DMS53 (cell line): Measurements from ENCODE around the gene UBL7.
A peak's percentile ranks its signal among the peaks of the same experiment; 100 is the strongest.

Source experiments
- DNase-seq: peaks from one replicate; lab custom pipeline; 2025; lab: John Stamatoyannopoulos, UW

The UBL7 gene

DNA sequence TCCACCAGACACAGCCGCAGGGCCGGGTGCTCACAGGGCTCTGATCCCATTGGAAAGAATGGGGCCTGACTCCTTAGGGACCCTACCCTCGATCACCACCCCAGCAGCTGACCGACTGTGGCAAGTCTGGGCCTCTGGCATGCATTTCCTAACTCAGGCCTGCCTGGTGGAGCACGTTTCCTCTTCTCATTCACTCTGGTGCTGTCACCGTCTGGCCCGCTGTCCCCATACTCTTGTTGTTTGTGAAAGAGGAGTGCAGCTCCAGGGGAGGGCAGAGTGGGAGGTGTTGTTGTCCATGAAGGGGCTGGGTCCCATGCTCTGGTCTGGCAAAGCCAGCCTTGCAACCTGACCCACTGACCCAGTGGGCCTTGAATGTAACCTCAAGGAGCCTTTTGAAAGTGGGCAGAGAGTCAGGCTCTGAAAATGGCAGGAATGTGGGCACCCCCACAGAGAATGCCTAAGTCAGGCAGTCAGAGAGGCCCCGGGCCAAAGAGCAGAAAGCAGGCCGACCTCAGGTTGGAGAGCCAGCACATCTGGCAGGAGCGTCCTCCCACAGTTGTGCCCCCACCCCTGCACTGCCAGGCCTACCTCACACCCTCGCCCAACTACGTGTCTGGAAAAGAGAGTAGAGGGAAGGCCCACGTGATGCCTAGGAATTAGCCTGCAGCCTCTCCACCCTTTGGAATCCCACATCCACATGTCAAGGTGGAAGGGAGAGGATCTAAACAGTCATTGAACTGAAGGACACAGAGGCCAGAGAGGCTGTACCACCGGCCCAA is 38.1 kb downstream of the UBL7 start:
- DNase-seq = no peak

DNA sequence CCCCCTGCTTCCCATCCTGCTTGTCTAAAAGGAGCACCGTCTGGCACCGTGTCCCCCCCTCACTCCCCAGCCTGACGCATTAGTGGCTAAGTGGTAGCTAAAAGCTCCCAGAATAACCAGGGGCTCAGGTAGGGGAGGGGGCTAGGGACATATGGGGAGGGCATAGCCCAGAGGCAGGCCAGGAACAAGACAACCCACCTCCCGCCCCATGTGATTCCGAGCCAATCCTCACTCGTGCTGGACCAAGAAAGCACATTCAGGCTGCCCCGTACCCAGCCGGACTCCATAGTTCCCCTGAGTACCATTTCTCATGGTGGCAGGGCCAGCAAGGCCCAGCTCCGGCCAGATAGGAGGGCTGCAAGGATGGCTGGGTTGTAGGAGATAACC is 38.7 kb downstream of the UBL7 start:
- DNase-seq = no peak

DNA sequence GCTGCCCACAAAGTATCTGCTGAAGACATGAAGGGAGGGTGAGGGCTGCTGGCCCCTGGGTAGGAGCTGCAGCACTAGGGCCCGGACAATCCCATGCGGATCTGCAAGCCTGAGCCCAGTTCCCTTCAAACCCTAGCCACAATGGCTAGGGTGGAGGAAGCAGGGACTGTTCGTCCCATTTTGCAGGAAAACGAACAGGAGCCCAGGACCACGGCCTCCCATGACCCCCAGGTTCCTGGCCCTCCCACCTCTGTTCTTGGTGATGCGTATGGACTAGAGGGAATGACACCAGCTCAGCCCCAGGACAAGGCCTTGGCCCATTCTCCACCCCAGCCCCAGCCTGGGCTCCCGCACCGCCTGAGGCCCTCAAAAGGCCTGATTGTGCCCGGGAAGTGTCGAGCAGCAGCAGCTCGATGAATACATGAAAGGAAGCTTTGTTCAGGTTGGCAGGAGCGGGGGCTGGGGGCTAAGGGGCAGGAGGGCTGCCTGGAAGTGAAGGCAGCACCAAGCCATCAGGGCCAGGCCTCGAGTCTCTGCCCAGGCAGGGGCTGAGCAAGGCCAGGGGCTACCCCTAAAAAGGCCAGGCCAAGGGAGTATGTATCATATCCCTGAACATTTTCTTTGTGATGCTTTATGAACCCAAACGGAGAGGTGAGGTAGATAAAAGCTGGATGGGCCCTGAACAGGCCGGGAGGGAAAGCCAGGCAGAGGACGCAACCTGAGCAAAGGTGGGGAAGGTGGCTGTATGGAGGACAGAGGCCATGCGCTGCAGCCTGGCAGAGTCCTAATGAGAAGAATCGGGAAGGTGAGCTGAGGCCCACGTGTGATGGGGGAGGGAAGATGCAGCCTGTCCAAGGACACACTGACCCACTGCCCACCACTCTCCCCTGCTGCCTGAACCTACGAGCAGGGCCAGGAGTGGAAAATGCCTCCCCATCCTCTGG is 39.4 kb downstream of the UBL7 start:
- no peak for DNase-seq

DNA sequence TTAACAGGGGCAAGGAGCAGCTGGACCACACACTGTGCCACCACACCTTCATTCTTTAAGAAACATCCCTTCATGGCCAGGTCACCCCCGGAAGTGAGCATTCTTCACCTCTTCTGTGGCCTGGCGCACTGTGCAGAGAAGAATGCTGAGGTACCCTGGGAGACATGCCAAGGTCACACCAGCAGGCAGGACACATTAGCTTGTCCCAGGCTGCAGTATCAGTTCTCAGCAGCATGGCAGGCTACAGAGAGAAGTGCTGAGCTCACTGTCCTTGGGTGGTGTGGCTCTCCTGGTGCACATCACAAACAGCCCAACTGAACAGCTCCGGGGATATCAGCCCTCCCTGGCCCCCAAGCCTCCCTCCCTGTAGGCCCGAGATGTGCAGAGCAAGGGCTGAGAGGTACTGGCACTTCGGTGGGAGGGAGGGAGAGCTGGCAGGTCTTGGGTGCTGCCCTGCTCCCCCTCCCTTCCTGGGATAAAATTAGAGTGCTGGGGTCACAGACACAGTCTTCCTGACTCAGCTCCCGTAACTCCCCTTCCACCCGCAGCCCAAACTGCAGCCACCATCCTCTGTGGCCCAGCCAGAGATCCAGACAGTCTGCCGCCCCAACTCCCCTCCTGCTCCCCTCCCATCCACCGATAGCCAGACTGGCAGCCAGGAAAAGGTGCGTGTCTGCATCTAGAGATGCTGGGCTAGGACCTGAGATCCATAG is 40.6 kb downstream of the UBL7 start:
- DNase-seq = no peak

DNA sequence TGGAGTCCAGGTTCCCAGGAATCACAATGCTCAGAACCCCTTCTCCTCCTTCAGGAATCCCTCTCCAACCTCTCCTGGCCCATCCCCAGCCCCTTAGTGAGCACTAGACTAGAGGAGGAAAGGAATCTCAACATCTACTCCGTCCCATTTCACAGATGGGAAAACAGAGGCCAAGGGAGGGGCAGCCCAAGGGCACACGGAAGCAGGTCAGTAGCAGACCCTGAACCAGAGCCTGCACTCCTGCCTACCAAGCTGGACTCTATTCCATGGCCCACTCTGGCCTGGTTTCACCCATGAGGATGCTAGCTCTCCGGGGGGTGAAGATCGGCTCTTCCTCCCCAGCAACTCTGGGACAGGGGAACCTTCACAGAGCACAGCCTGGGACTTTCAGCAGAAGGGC is 41.5 kb downstream of the UBL7 start:
- DNase-seq = no peak

DNA sequence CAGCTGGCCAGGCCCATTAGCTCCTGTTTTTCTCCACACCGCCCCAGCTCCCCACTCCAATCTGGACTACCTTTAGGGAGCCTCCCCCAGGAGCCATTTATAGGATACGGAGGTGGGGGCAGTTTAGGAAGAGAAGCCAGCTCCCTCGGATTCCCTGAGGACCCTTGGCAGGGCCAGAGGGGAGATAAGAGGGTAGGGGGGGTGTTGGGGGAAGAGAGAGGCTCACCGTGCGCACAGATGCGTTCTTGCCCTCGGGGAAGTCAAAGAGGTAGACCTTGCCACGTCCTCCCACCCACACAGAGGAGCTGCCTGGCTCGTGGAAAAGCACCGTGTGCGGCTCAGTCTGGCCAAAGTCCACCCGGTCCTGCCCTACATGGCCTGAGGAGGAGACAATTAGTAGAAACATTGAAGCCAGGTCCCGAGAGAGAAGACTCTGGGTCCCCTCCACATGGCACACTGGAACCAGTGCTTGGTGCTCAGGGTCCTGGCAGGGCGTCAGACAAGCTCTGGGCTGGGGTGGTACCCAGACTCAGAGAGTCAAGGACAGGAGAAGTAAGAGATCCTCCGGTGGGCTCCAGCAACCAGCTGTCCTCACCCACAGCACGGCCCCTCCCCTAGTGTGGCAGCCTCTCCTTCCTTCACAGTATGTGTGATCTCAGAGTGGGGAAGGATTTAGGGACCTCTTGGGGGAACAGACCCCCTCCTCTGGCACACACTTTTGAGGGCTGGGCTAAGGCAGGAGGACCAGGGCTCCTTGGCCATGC is 42.2 kb downstream of the UBL7 start:
- DNase-seq = no peak

DNA sequence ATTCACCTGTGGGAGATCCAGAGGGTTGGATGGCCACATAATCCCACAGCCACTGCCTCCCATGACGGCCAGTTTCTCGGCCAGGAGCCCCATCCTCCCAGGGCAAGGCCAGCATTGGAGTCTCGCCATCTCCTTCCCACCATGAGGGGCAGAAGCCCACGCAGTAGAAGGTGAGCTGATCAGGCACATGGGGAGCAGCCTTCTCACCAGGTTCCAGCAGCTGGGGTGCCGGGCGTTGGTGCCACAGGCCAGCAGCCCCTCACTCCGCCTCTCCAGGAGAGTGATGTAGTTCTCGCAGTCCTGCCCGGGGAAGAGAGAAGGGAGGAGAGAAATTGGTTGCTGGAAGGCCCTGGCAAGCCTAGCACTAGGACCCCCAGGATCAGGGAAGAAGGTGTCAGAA is 43.3 kb downstream of the UBL7 start:
- no peak for DNase-seq

DNA sequence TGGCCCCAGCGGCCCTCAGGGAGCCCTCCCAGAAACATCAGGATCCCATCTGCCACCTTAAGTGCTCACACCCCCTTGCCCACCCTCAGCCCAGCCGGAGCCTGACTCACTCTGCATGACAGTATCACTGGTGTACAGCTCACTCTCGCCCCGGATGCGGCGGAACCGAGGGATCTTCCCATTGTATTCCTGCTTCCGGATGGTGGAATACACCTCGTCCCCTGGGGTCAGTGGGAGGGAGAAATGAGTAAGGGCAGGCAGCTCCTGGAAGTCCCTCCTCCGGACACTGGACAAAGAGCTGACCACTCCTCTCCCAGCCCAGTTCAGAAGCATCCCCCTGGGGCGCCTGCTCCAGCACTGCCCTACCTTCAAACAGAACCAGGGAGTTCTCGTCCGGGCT is 43.7 kb downstream of the UBL7 start:
- no peak for DNase-seq

DNA sequence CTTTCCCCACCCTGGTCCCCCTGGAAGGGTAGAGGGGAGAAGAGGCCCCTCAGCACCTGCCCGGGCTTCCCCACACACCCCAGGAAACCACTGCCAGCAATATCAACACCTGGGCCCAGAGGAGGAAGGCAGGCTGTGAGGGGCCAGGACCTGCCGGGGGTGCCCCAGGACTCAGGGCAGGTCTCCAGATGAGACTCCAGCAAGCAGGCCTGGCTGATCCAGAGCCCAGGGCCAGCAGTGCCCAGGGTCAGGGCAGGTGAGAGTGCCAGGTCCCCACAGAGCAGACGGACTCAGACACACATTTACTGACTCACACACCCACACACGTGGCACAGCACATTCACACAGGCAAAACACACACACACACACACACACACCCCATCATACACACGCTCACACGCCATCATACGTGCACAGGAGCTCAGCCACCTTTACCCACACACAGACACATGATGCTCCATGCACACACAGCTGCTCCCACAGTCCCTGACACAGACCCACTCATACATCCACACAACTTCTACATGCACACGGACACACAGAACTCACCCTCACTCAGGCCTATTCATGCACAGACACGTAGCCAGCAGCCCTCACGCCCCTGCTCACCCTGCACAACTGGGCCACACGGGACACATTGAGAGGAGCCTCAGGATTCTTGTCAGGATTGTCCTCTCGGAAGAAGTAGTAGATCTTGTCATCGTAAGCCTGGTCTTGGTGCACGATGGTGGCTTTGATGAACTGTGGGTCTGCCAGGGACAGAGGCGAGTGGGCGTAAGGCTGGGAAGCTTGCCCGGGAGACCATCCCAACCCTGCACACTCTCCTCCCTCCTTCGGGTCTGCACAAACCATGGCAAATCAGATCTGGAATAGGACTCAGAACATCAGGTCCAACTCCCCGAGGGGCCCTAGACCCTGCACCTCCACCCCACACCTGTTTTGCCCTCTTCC is 44.7 kb downstream of the UBL7 start:
- no peak for DNase-seq

DNA sequence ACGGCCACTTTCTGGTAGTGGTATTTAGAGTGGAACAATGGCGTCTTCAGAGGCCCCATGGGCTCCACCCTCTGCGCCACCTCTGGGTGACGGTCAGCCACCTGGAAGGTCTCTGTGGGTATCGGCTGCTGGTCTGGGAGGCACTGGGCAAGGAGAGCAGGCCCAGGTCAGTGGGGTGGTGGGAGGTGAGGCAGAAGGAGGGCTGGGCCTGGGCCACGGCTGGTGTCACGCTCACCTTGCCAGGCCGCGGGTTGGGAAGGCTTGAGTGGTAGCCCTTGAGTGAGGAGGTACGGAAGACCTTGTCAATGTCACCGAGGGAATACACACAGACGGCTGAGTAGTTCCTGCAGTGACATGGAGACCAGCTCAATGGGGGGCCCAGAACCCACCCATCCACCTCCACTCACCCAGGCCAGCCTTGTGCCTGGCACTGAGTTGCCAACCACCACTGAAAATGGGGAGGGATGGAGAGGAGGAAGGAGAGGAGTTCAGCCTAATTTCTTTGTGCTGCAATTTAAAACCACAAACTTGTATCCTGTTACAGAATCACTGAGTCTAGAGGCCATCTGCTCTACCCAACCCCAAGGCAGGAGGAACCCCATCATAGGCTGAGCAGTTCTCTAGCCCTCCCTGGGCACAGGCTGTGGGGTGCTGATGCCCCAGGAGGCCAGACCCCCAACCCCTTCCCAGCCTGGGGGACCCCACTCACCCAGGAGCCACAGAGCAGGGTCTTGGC is 46.2 kb downstream of the UBL7 start:
- DNase-seq = no peak

DNA sequence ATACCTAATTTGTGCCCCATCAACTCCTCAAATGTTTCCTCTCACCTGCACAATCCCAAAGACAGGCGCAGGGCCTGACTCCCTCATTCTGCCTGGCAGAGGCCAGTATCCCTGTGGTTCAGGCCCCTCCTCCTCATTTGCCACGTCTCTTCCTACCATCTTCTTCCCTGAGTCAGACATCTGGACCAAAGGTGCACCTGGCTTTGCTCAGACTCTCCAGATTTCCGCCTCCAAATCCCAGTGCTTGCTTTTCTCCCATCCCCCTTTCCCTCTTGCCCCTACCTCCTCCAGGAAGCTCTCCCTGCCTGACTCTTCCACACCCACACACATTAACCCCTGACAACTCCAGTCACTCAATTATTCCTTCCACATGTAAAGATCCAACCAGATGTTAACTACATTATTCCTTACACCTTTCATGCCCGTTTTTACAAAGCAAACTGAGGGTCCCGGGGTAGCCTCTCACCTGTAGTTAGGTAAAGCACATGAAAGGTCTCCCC is 46.8 kb downstream of the UBL7 start:
- peak; percentile 20 for DNase-seq

DNA sequence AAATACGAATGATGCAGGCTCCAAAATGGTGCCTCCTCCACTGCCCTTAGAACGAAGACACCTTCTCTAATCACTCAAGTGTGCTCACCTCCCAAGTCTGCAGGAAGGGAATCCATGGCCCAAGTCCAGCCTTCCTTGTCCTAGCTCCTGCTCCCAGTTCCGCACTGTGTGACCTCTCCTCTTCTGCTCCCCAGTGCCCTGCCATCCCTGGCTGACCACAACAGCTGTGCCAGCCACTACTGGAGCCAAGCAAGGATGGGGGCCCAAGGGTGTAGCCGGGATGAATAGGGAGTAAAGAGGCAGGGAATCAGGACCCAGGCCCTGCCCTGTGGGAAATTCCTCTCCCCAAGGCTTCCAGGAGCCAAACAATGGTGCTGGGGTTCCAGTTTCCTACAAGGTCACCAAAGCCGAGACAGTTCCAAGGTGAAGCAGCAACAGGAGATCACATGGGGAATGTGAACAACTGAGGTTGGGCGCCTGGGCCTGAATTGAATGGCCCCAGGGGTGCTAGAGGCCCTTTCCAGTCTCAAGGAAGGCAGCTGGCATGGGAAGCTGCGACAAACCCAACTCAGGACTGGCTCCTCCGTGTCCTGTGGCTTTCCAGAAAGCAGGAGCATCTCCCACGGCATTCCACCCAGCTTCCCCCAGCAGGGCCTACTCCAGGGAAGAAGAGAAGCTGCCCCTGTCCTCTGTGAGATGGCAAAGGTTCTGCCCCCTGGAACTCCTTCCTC is 47.4 kb downstream of the UBL7 start:
- no peak for DNase-seq

DNA sequence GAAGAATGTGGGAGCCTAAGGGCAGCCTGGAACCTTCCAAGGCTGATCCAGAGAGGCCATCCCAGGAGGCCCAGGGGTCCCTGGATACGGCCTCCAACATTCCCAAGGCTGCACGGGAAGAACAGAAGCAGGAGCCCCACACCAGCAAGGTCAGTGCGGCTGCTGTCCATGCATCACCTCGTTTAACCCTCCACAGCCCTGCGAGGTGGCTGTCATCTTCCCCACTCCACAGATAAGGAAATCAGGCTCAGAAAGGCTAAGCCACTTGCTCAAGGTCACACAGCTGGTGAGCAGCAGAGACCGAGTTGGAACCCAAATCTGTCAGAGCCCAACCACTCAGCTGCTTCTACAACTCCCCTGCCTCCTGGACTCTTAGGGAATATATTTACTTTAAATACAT is 48.8 kb downstream of the UBL7 start:
- no peak for DNase-seq

DNA sequence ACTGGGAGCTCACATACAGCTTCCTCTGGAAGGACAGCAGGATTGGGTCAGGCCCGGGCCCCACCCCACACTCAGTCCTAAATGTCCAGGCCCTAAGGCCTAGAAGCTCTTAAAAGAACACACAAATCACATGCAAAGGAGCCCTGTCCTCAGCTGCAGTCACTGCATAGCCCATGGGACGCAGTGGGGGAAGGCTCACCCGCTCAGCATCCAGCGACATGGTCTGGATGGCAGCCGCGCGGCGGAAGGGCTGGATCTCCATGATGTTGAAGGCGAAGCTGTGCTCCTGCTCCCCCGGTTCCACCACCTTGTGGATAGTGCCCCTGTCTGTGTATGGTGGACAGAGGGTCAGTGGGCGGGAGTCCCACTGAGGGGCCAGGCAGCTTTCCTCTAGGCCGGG is 49.3 kb downstream of the UBL7 start:
- no peak for DNase-seq

DNA sequence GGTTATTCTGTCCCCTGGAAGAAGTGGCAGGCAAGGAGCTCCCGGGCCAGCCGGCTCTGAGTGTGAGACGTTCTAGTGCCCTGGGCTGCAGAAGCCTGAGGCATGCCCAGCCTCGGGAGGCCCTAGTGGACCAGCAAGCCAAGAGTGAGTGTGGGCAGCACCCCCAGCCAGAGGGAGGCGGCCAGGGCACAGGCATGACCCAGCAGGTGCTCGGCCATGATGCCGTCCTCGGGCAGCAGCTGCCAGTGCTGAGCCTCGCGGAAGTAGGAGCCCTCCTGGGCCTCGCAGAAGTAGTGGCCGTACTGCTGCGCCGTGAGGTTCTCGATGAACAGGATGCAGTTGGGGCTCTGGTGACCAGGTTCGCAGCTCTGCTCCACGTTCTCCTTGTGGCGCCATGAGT is 50.5 kb downstream of the UBL7 start:
- no peak for DNase-seq

DNA sequence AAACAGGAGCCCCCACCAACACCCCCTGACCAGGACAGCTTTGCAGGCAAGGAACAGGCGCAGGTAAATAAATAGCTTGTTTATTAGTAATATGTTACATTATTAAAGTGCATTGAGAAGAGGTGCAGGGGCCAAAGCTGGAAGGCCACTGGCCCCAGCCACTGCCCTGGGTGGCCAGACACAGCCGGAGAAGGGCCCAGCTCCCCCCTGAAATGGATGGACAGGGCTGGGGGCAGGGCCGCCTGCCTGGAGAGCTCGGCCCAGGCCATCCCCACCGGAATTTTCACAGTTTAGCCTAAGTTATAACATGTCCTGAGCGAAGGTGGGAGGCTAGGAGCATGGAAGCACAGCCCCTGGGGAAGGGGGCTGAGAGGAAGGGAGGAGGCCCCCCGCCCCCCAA is 51.7 kb downstream of the UBL7 start:
- no peak for DNase-seq

DNA sequence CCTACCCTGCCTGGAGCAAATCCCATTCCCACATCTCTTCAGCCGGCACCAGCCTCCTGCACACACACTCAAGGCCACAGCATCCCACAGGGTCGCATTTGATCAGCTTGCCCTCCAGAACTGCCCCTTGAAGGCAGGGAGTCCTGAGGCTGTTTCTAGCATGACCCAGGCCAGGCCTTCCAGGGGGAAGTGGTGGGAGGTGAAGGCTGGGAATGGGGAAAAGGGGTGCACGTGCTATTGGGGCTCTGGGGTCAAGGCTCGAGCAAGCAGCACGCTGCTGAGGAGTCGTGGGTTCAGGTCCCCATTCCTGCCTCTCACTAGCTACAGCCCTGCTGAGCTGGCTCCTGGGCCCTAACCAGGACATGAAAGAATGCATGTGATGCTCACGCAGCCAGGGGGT is 52.1 kb downstream of the UBL7 start:
- DNase-seq = no peak

DNA sequence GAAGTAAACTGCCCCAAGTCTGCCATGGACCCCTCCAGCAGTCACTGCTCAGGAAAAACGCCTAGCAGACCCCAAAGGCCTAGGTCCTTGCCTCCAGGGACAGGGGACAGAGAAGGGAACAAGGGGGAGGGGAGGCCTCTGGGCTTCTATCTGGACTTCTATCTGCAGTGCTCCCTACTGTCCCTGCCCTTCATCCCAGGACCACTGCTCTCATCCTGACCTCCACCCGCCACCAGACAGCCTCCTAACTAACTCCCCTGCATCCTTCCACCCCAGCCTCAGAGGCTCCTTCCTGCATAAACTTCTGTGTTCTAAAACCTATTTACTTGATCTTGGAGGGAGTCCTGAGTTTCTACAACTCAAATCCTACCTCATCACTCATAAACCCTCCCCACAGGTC is 52.6 kb downstream of the UBL7 start:
- DNase-seq = no peak
